K562 (cell line): Measurements from ENCODE around the gene HMGXB3. TPM values are rescaled to one million over a fixed set of nuclear protein-coding genes. Genes with fewer than 3 reads are reported as not detected.

ENCODE experiments used
- ATAC-seq: fragments of 200-7000 bp; cut with Tn5 transposase; 3 replicates; pipeline ENCODE4 v1.9.1; 2020; ENCODE audit warnings: moderate library complexity
- BruUV-seq: library from RNA; stranded (reverse); fragments of 400-500 nt; replicated peaks from 2 replicates; lab custom pipeline; 2021; lab: Mats Ljungman, UMichigan
- CTCF ChIA-PET: fragments of 300-600 bp; formaldehyde crosslinking; extraction: SDS; loops from one replicate; lab custom pipeline; 2021; ENCODE audit warnings: low intra/inter-chr PET ratio; lab: Yijun Ruan, JAX
- POLR2A ChIA-PET: fragments of 300-600, 350-650 bp; sonication (Branson Sonifier 250); formaldehyde crosslinking; extraction: SDS; loops from one replicate; lab custom pipeline; 2021; ENCODE audit warnings: antibody characterized with exemption, inconsistent platforms; lab: Yijun Ruan, JAX
- DNase-seq, 4 experiments: peaks; one replicate each; pipeline versions ENCODE4 v3.0.0 to v3.0.0-alpha.2; 2011 to 2018; ENCODE audit warnings: low spot score in 3 of 4, mixed read lengths in 3 of 4; ENCODE audit errors: extremely low read depth in 1 of 4
- FAIRE-seq: peaks from 2 replicates; lab custom pipeline; 2011; peaks lifted over from hg19 to GRCh38; lab: Jason Lieb, UNC
- H2AFZ ChIP-seq: 2 replicates; pipeline ENCODE4 v1.6.0; 2011; ENCODE audit warnings: low read depth, low read length, control low read depth, inconsistent platforms
- H3K27ac ChIP-seq: fragments of 200-600 bp; 3 replicates; pipeline ENCODE4 v1.8.0; 2011; ENCODE audit warnings: low read depth, mild to moderate bottlenecking, control low read depth, inconsistent platforms, low read length, moderate library complexity, mixed read lengths; ENCODE audit errors: extremely low read depth
- H3K27me3 ChIP-seq, 2 experiments: fragments of 300-600 bp in 1 of 2; 2 replicates in 1 of 2; 3 replicates in 1 of 2; pipeline versions ENCODE4 v1.6.0 to v1.8.0; 2011; ENCODE audit warnings: inconsistent platforms in 2 of 2, low read length in 2 of 2, mild to moderate bottlenecking in 1 of 2, mixed read lengths in 1 of 2, moderate library complexity in 1 of 2; ENCODE audit not compliant: control insufficient read depth in 2 of 2, insufficient read depth in 2 of 2
- H3K36me3 ChIP-seq: fragments of 300-600 bp; 3 replicates; pipeline ENCODE4 v1.8.0; 2011; ENCODE audit warnings: mild to moderate bottlenecking, low read length, inconsistent platforms; ENCODE audit not compliant: control insufficient read depth, insufficient read depth
- H3K4me1 ChIP-seq, 2 experiments: fragments of 200-600 bp in 1 of 2; replicated peaks in 1 of 2; 2 replicates in 1 of 2; 3 replicates in 1 of 2; pipeline versions ENCODE4 v1.5.1 to v1.8.0; 2011; ENCODE audit warnings: inconsistent platforms in 2 of 2, low read length in 2 of 2, mild to moderate bottlenecking in 1 of 2, mixed read lengths in 1 of 2, moderate library complexity in 1 of 2; ENCODE audit not compliant: control insufficient read depth in 2 of 2, insufficient read depth in 2 of 2
- H3K4me2 ChIP-seq: 2 replicates; pipeline ENCODE4 v1.6.1; 2011; ENCODE audit warnings: low read length, control low read depth, inconsistent platforms, mixed read lengths; ENCODE audit not compliant: insufficient read depth
- H3K4me3 ChIP-seq: fragments of 200-600 bp; sonication (generic), shearing (Covaris generic); 2 replicates; pipeline ENCODE4 v1.5.1; 2016; ENCODE audit warnings: control low read depth, inconsistent platforms
- H3K79me2 ChIP-seq: fragments of 200-600 bp; 3 replicates; pipeline ENCODE4 v1.8.0; 2011; ENCODE audit warnings: low read length, inconsistent platforms; ENCODE audit not compliant: control insufficient read depth, insufficient read depth
- H3K9ac ChIP-seq, 2 experiments: 2 replicates each; pipeline versions ENCODE4 v1.6.0 to v1.6.1; 2011; ENCODE audit warnings: low read depth in 2 of 2, low read length in 2 of 2, control low read depth in 1 of 2, inconsistent platforms in 1 of 2, mild to moderate bottlenecking in 1 of 2, mixed read lengths in 1 of 2; ENCODE audit not compliant: insufficient read depth in 1 of 2
- H3K9me1 ChIP-seq: one replicate; pipeline ENCODE4 v1.6.0; 2011; ENCODE audit warnings: inconsistent platforms, mild to moderate bottlenecking, low read length, moderate library complexity; ENCODE audit not compliant: control insufficient read depth, insufficient read depth
- H3K9me3 ChIP-seq: replicated peaks from 2 replicates; pipeline ENCODE4 v1.5.1; 2011; ENCODE audit warnings: low read depth, low read length, inconsistent platforms; ENCODE audit not compliant: control insufficient read depth, insufficient read depth
- H4K20me1 ChIP-seq: replicated peaks from 2 replicates; pipeline ENCODE4 v1.6.1; 2011; ENCODE audit warnings: low read length, inconsistent platforms, mixed read lengths; ENCODE audit not compliant: control insufficient read depth, insufficient read depth
- CGGBP1 ChIP-seq: fragments of 250-450 bp; sonication (Bioruptor Pico); IDR thresholded peaks from 2 replicates; pipeline ENCODE4 v1.9.0; 2021; ENCODE audit warnings: mild to moderate bottlenecking
- E2F3 ChIP-seq: fragments of 250-450 bp; sonication (Bioruptor Pico); IDR thresholded peaks from 2 replicates; pipeline ENCODE4 v1.4.0; 2020; ENCODE audit warnings: mild to moderate bottlenecking
- E2F5 ChIP-seq: sonication (generic); formaldehyde crosslinking; IDR thresholded peaks from 2 replicates; pipeline ENCODE4 v1.8.0; 2022; ENCODE audit warnings: mild to moderate bottlenecking, missing genetic modification reagents
- FOXJ3 ChIP-seq: sonication (generic); formaldehyde crosslinking; IDR thresholded peaks from 2 replicates; pipeline ENCODE4 v1.4.0; 2020; ENCODE audit warnings: mild to moderate bottlenecking, missing genetic modification reagents
- GTF2E2 ChIP-seq: fragments of 200-800 bp; sonication (Bioruptor generic); IDR thresholded peaks from 2 replicates; pipeline ENCODE4 v1.6.1; 2016; ENCODE audit warnings: missing genetic modification characterization, missing compliant biosample characterization
- MCM7 ChIP-seq, 2 experiments: fragments of 450-650 bp; IDR thresholded peaks; 2 replicates each; pipeline ENCODE4 v1.6.1; 2016 to 2018
- NCOA1 ChIP-seq: fragments of 450-650 bp; IDR thresholded peaks from 2 replicates; pipeline ENCODE4 v1.6.1; 2016; ENCODE audit warnings: low read depth
- NEUROD1 ChIP-seq: fragments of 150-350 bp; IDR thresholded peaks from 2 replicates; pipeline ENCODE4 v1.6.1; 2014; ENCODE audit warnings: borderline replicate concordance, low read length, low read depth; ENCODE audit not compliant: partially characterized antibody
- OTX1 ChIP-seq: fragments of 450-650 bp; formaldehyde crosslinking; IDR thresholded peaks from 2 replicates; pipeline ENCODE4 v1.4.0; 2022; ENCODE audit warnings: mild to moderate bottlenecking
- POLR2H ChIP-seq: IDR thresholded peaks from 2 replicates; pipeline ENCODE4 v1.6.1; 2016; ENCODE audit warnings: missing genetic modification characterization, low read depth, mild to moderate bottlenecking, control low read depth, missing compliant biosample characterization, moderate library complexity
- PRPF4 ChIP-seq: fragments of 200-400 bp; formaldehyde crosslinking; IDR thresholded peaks from one replicate; pipeline ENCODE4 v1.6.1; 2017; ENCODE audit warnings: low read length, low read depth, mild to moderate bottlenecking; ENCODE audit not compliant: insufficient read depth, poor library complexity, severe bottlenecking
- SMAD4 ChIP-seq: fragments of 250-450 bp; sonication (Bioruptor Pico); conservative IDR thresholded peaks from 2 replicates; pipeline ENCODE4 v1.8.0; 2021; ENCODE audit warnings: inconsistent platforms, mild to moderate bottlenecking, moderate library complexity
- SMARCC2 ChIP-seq: fragments of 450-650 bp; IDR thresholded peaks from 2 replicates; pipeline ENCODE4 v1.6.1; 2017; ENCODE audit warnings: antibody characterized with exemption, moderate library complexity, mild to moderate bottlenecking, low read depth
- TSHZ1 ChIP-seq: fragments of 250-450 bp; sonication (Bioruptor Pico); IDR thresholded peaks from 2 replicates; pipeline ENCODE4 v1.4.0; 2020; ENCODE audit warnings: mild to moderate bottlenecking, moderate library complexity
- ZFX ChIP-seq: sonication (generic); formaldehyde crosslinking; IDR thresholded peaks from 2 replicates; pipeline ENCODE4 v1.8.0; 2022; ENCODE audit warnings: mild to moderate bottlenecking, missing genetic modification reagents, moderate library complexity
- ZNF124 ChIP-seq: sonication (generic); formaldehyde crosslinking; IDR thresholded peaks from 2 replicates; pipeline ENCODE4 v1.8.1; 2022; ENCODE audit warnings: missing genetic modification reagents
- ZNF263 ChIP-seq: sonication (generic); formaldehyde crosslinking; IDR thresholded peaks from 2 replicates; pipeline ENCODE4 v1.8.0; 2022; ENCODE audit warnings: mild to moderate bottlenecking, missing genetic modification reagents, borderline replicate concordance
- ZNF354B ChIP-seq: fragments of 250-450 bp; sonication (Bioruptor Pico); IDR thresholded peaks from 2 replicates; pipeline ENCODE4 v1.4.0; 2020
- WGBS: fragments of 100-300 bp; shearing (Covaris generic); methylation state at CpG from one replicate; pipeline ENCODE4 v1.1.6; 2016; ENCODE audit warnings: low coverage, mixed read lengths; ENCODE audit not compliant: insufficient coverage; ENCODE audit errors: missing lambda C conversion rate; 5-methylcytosine and 5-hydroxymethylcytosine counted together
- in situ Hi-C: fragments of 300-500 bp; cut with MboI; formaldehyde crosslinking; loops from 4 replicates; pipeline ENCODE4 v1.15.0; 2018; ENCODE audit warnings: inconsistent platforms, mixed read lengths
- intact Hi-C: fragments of 100-400 bp; cut with micrococcal nuclease; formaldehyde crosslinking; loops from 2 replicates; pipeline ENCODE4 v1.14.2; 2022
- polyA plus RNA-seq, 8 experiments: library from polyadenylated mRNA; depleted of rRNA in 4 of 8; stranded (reverse) in 5 of 8; unstranded in 3 of 8; fragments of >200 nt; fragmentation: Nextera tagmentation in 2 of 8; fragmentation: Illumina TruSeq in 1 of 8; extraction: Ambion mirVana in 2 of 8; extraction: Trizol in 1 of 8; gene quantifications; 2 replicates each; pipeline versions ENCODE4 v1.2.1 to v1.2.3, GENCODE V29; 2011 to 2014; ENCODE audit warnings: inconsistent platforms in 1 of 8, missing spikeins in 1 of 8
- total RNA-seq, 7 experiments: library from RNA; depleted of rRNA in 6 of 7; stranded (reverse); fragments of >200 nt in 6 of 7; fragmentation: Illumina TruSeq in 2 of 7; extraction: Trizol in 2 of 7; gene quantifications; 2 replicates each; pipeline versions ENCODE4 v1.2.1 to v1.2.3, GENCODE V29; 2011 to 2021; ENCODE audit warnings: low replicate concordance in 1 of 7

HMGXB3 gene
- total and polyA plus RNA-seq, 9 of the 15 experiments (the other 6 are each of a cell fraction or from before 2014, with no cell fraction given): 1.8 to 44.1 (median 32.2) TPM

GRCh38 chr5:150062216-150062922 lies 61.8 kb downstream of the HMGXB3 start (continued):
- TF ChIP-seq POLR2H (no peak), ZNF124 (CRISPR knock-in tag) (no peak), PRPF4 (no peak), SMARCC2 (no peak), E2F5 (CRISPR knock-in tag) (no peak)

GRCh38 chr5:150063638-150064037 lies 63.1 kb downstream of the HMGXB3 start:
- POLR2A ChIA-PET: interaction anchor here (0.6 to 1.6 kb wide), 6 partner anchors 10 to 204 kb away, joined by 3 to 6 read pairs (median 4); no protein-coding TSS in a partner anchor
- WGBS: 14% methylated on average over 4 of the region's 5 CpGs
- no peak for TF ChIP-seq TSHZ1 (CRISPR knock-in tag)
- TF ChIP-seq CGGBP1 (CRISPR knock-in tag): no peak
- no peak for TF ChIP-seq ZNF354B (CRISPR knock-in tag)
- TF ChIP-seq ZNF263 (CRISPR knock-in tag): no peak
- no peak for TF ChIP-seq NEUROD1
- no peak for TF ChIP-seq OTX1
- TF ChIP-seq FOXJ3 (CRISPR knock-in tag): no peak
- TF ChIP-seq E2F3 (CRISPR knock-in tag): no peak
- TF ChIP-seq ZFX (CRISPR knock-in tag): no peak
- TF ChIP-seq MCM7 (IDR thresholded peaks at IDR 0.05): no peak
- TF ChIP-seq SMAD4 (CRISPR knock-in tag): no peak
- TF ChIP-seq GTF2E2: no peak
- no peak for TF ChIP-seq NCOA1

More at GRCh38 chr5:150063638-150064037, 63.1 kb downstream of the HMGXB3 start:
- Histone ChIP-seq H4K20me1 (no peaks in the 10 kb centered on the region; the same call in 1 of the 2 replicates), H3K9me1 (peaks cover 4% of the 10 kb centered on the region), H3K36me3 (no peaks in the 10 kb centered on the region), H2AFZ (no peak overlapping the region), H3K9ac (no peak overlapping the region), H3K4me3 (no peak overlapping the region), H3K27ac (no peak overlapping the region), H3K79me2 (no peaks in the 10 kb centered on the region), H3K27me3 (peaks cover 10 to 52% of the 10 kb centered on the region in 2 experiments), H3K4me1 (peaks cover under 1 to 5% of the 10 kb centered on the region in 2 experiments; a peak in 3 of 5 replicates), H3K4me2 (no peak overlapping the region), H3K9me3 (no peaks in the 10 kb centered on the region)
- no TSS peak for BruUV-seq
- intact Hi-C loops (no loop called here), in situ Hi-C loops (no loop called here)
- ATAC-seq: no peak
- DNase-seq: no peak
- FAIRE-seq: no peak
- CTCF ChIA-PET: no interaction called here
